IMR-90 (cell line): ENCODE data around the gene EXOC8. TPM values are rescaled to one million over a fixed set of nuclear protein-coding genes. Genes with fewer than 3 reads are reported as not detected.

Experiments used
- ATAC-seq: fragments of 200-7000 bp; cut with Tn5 transposase; 2 replicates; pipeline ENCODE4 v1.9.1; 2020; ENCODE audit warnings: low read depth, mild to moderate bottlenecking, moderate library complexity
- BruUV-seq: library from RNA; stranded (reverse); fragments of 400-500 nt; replicated peaks from 2 replicates; lab custom pipeline; 2021; lab: Mats Ljungman, UMichigan
- CTCF ChIA-PET: fragments of 300-600 bp; formaldehyde crosslinking; extraction: SDS; loops from one replicate; lab custom pipeline; 2021; ENCODE audit warnings: antibody characterized with exemption; lab: Yijun Ruan, JAX
- POLR2A ChIA-PET: fragments of 300-600 bp; sonication (Branson Sonifier 250); formaldehyde crosslinking; loops from one replicate; lab custom pipeline; 2022; ENCODE audit warnings: antibody characterized with exemption; ENCODE audit not compliant: unreplicated experiment; lab: Charles Lee
- DNase-seq: peaks from one replicate; pipeline ENCODE4 v3.0.0; 2013
- H2AFZ ChIP-seq: replicated peaks from 2 replicates; pipeline ENCODE3; 2013; ENCODE audit warnings: low read length, mild to moderate bottlenecking; ENCODE audit not compliant: poor library complexity
- H2AK5ac ChIP-seq: 2 replicates; pipeline ENCODE4 v1.6.1; 2013; ENCODE audit warnings: low read depth, low read length, inconsistent platforms
- H2AK9ac ChIP-seq: replicated peaks from 2 replicates; pipeline ENCODE3; 2013; ENCODE audit warnings: mild to moderate bottlenecking, low read depth, low read length, moderate library complexity; ENCODE audit not compliant: poor library complexity
- H2BK120ac ChIP-seq: 2 replicates; pipeline ENCODE4 v1.6.1; 2013; ENCODE audit warnings: low read depth, low read length, inconsistent platforms
- H2BK15ac ChIP-seq: 3 replicates; pipeline ENCODE4 v1.6.1; 2013; ENCODE audit warnings: low read depth, low read length, inconsistent platforms
- H2BK20ac ChIP-seq: 2 replicates; pipeline ENCODE4 v1.6.1; 2013; ENCODE audit warnings: low read depth, mild to moderate bottlenecking, inconsistent platforms, low read length, moderate library complexity
- H2BK5ac ChIP-seq: 2 replicates; pipeline ENCODE4 v1.6.1; 2013; ENCODE audit warnings: mild to moderate bottlenecking, low read depth, low read length, inconsistent platforms; ENCODE audit not compliant: poor library complexity, severe bottlenecking
- H3K14ac ChIP-seq: replicated peaks from 2 replicates; pipeline ENCODE4 v1.6.1; 2013; ENCODE audit warnings: low read depth, low read length, inconsistent platforms
- H3K18ac ChIP-seq: 2 replicates; pipeline ENCODE4 v1.6.1; 2013; ENCODE audit warnings: low read depth, low read length, control low read depth
- H3K23ac ChIP-seq: 2 replicates; pipeline ENCODE4 v1.6.1; 2013; ENCODE audit warnings: low read depth, low read length, inconsistent platforms
- H3K27ac ChIP-seq: 2 replicates; pipeline ENCODE4 v1.5.1; 2013; ENCODE audit warnings: mild to moderate bottlenecking, control low read depth, low read length; ENCODE audit not compliant: insufficient read depth
- H3K27me3 ChIP-seq: 2 replicates; pipeline ENCODE4 v1.6.1; 2013; ENCODE audit warnings: low read length; ENCODE audit not compliant: control insufficient read depth, insufficient read depth
- H3K36me3 ChIP-seq: 2 replicates; pipeline ENCODE4 v1.6.1; 2013; ENCODE audit warnings: low read length, mixed read lengths; ENCODE audit not compliant: control insufficient read depth, insufficient read depth
- H3K4ac ChIP-seq: 2 replicates; pipeline ENCODE4 v1.6.1; 2013; ENCODE audit warnings: low read depth, low read length, inconsistent platforms
- H3K4me1 ChIP-seq: 2 replicates; pipeline ENCODE4 v1.6.1; 2013; ENCODE audit warnings: low read length, mixed read lengths; ENCODE audit not compliant: control insufficient read depth, insufficient read depth
- H3K4me2 ChIP-seq: 2 replicates; pipeline ENCODE4 v1.6.1; 2013; ENCODE audit warnings: low read depth, mild to moderate bottlenecking, control low read depth, low read length, moderate library complexity
- H3K4me3 ChIP-seq: 2 replicates; pipeline ENCODE4 v1.5.1; 2013; ENCODE audit warnings: low read depth, mild to moderate bottlenecking, control low read depth, low read length, moderate library complexity; ENCODE audit not compliant: insufficient read depth
- H3K56ac ChIP-seq: 2 replicates; pipeline ENCODE4 v1.6.1; 2013; ENCODE audit warnings: low read length, inconsistent platforms; ENCODE audit not compliant: insufficient read depth; ENCODE audit errors: extremely low read depth
- H3K79me1 ChIP-seq, 2 experiments: 2 replicates each; pipeline ENCODE4 v1.6.1; 2013; ENCODE audit warnings: low read length in 2 of 2, inconsistent platforms in 1 of 2, low read depth in 1 of 2
- H3K9ac ChIP-seq: 2 replicates; pipeline ENCODE4 v1.6.1; 2013; ENCODE audit warnings: low read depth, low read length, control low read depth
- H3K9me1 ChIP-seq: 2 replicates; pipeline ENCODE4 v1.6.1; 2013; ENCODE audit warnings: low read length, inconsistent platforms; ENCODE audit not compliant: insufficient read depth
- H3K9me3 ChIP-seq: 2 replicates; pipeline ENCODE4 v1.6.1; 2013; ENCODE audit warnings: low read length; ENCODE audit not compliant: control insufficient read depth, insufficient read depth
- H4K20me1 ChIP-seq: 2 replicates; pipeline ENCODE4 v1.6.1; 2013; ENCODE audit warnings: low read length, inconsistent platforms; ENCODE audit not compliant: insufficient read depth
- H4K5ac ChIP-seq: 2 replicates; pipeline ENCODE4 v1.6.1; 2013; ENCODE audit warnings: mild to moderate bottlenecking, low read depth, low read length, control low read depth
- H4K8ac ChIP-seq, 2 experiments: 2 replicates each; pipeline ENCODE4 v1.6.1; 2013; ENCODE audit warnings: low read depth in 2 of 2, low read length in 2 of 2, control low read depth in 1 of 2, inconsistent platforms in 1 of 2
- H4K91ac ChIP-seq: 2 replicates; pipeline ENCODE4 v1.6.1; 2013; ENCODE audit warnings: low read depth, low read length, inconsistent platforms; ENCODE audit not compliant: insufficient read depth
- CEBPB ChIP-seq: IDR thresholded peaks from 2 replicates; pipeline ENCODE4 v1.6.1; 2012; ENCODE audit warnings: low read depth, low read length, improper control_type of control experiment
- POLR2A ChIP-seq: IDR thresholded peaks from 2 replicates; pipeline ENCODE4 v1.6.1; 2012; ENCODE audit warnings: mild to moderate bottlenecking, low read depth, low read length
- WGBS, 2 experiments: methylation state at CpG; one replicate each; pipeline versions ENCODE4 v1.1.5 to v1.1.7; 2013; ENCODE audit warnings: missing lambda C conversion rate in 2 of 2; ENCODE audit not compliant: insufficient read length in 1 of 2; ENCODE audit errors: extremely low coverage in 2 of 2; 5-methylcytosine and 5-hydroxymethylcytosine counted together
- dilution Hi-C: fragments of 300-500 bp; cut with HindIII; formaldehyde crosslinking; loops from one replicate; pipeline ENCODE4 v1.14.3; 2018; ENCODE audit warnings: low sequenced_read_pairs; ENCODE audit not compliant: unreplicated experiment
- in situ Hi-C: fragments of 300-500 bp; cut with MboI; formaldehyde crosslinking; loops from 3 replicates; pipeline ENCODE4 v1.14.3; 2019; ENCODE audit warnings: low sequenced_read_pairs, inconsistent platforms, mixed read lengths
- intact Hi-C: fragments of 100-400 bp; cut with micrococcal nuclease; formaldehyde crosslinking; loops from 2 replicates; pipeline ENCODE4 v1.10.0; 2022
- polyA plus RNA-seq, 3 experiments: library from polyadenylated mRNA; depleted of rRNA; stranded (reverse); fragments of >200 nt; gene quantifications; 2 replicates each; pipeline ENCODE4 v1.2.3, GENCODE V29; 2012; ENCODE audit warnings: low replicate concordance in 1 of 3
- total RNA-seq: library from RNA; depleted of rRNA; stranded (reverse); fragments of >200 nt; gene quantifications from 2 replicates; pipeline ENCODE4 v1.2.3, GENCODE V29; 2012

The EXOC8 gene
- total and polyA plus RNA-seq, 2 of the 4 experiments (the other 2 are of a cell fraction) = 2.6 to 11.5 TPM

DNA sequence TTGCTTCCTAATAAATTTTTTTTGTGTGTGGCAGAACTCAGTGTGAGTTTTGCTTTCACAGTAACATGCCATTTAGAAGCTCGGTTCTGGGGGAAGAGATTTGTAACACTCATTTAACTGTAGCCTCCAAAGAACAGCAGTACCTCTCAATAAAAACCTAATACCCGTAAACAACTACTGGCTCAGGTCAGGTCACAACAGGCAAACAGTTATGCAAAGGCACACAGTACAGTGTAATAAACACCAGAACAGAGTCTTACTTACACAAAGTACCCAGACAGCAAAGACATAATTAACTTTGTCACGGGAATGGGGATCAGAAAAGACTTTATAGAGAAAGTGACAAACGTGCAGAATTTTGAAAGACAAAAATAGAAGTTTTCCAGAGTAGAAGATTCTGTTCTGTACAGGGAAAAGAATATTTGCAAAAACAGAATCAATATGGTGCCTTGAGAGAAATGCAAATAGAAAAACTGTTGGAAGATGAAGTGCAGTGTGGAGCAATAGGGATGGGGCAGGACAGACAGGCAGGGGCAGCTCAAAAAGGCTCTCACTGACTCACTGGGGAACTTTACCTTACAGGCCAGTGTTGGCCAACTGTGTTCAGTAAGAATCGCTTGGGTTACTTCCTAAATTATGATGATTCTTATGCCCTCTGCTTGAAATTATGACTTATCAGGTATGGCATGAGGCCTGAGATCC, 45.7 kb upstream of the EXOC8 start:
- no peak overlapping the region for H4K8ac ChIP-seq
- ChIA-PET CTCF (no interaction called here), POLR2A (no interaction called here)
- no peak overlapping the region for H3K4me2 ChIP-seq
- H3K4me3 ChIP-seq = no peak overlapping the region
- TF ChIP-seq CEBPB (peak; percentile 12; the same call in 1 of the 2 replicates), POLR2A (no peak)
- no peaks in the 10 kb centered on the region for H3K36me3 ChIP-seq
- H3K9ac ChIP-seq = no peak overlapping the region
- H2AFZ ChIP-seq = no peak overlapping the region
- H3K9me1 ChIP-seq = peaks cover 11% of the 10 kb centered on the region
- H2AK5ac ChIP-seq = no peak overlapping the region
- no peak overlapping the region for H2BK120ac ChIP-seq
- peaks cover 6% of the 10 kb centered on the region for H3K4me1 ChIP-seq
- H2AK9ac ChIP-seq = no peak overlapping the region
- H3K79me1 ChIP-seq = peaks cover 24 to 78% of the 10 kb centered on the region in 2 experiments
- no peak overlapping the region for H3K27ac ChIP-seq
- no peak overlapping the region for H3K18ac ChIP-seq
- BruUV-seq = no TSS peak
- no peak overlapping the region for H2BK15ac ChIP-seq
- no peak overlapping the region for H2BK5ac ChIP-seq
- H3K56ac ChIP-seq = no peak overlapping the region
- intact Hi-C loops = no loop called here
- H4K91ac ChIP-seq = no peak overlapping the region
- no peak overlapping the region for H3K14ac ChIP-seq
- ATAC-seq (no peak), DNase-seq (no peak)
- H3K9me3 ChIP-seq = no peaks in the 10 kb centered on the region
- no CpG with 5 or more reads among the region's 5 CpGs for WGBS, 2 experiments
- H4K5ac ChIP-seq = no peak overlapping the region
- no peak overlapping the region for H3K23ac ChIP-seq
- H2BK20ac ChIP-seq = no peak overlapping the region
- no peaks in the 10 kb centered on the region for H3K27me3 ChIP-seq
- dilution Hi-C loops = no loop called here
- H3K4ac ChIP-seq = no peak overlapping the region
- H4K20me1 ChIP-seq = peaks cover 68% of the 10 kb centered on the region
- in situ Hi-C loops = no loop called here
